HTERT RPE-1 (cell line): ENCODE data around the gene HOXD13.

ENCODE experiments used
- in situ Hi-C: fragments of 300-500 bp; cut with MboI; formaldehyde crosslinking; loops from 4 replicates; pipeline ENCODE4 v1.14.3; 2020; ENCODE audit warnings: low sequenced_read_pairs

Gene HOXD13

GRCh38 chr2:176128982-176129796, 36.7 kb downstream of the HOXD13 start, which contains the start of gene HOXD8:
HOXD8 (plus strand) TSS chr2:176129705; CDS start chr2:176130367, 662 bp downstream.
- in situ Hi-C loops, result loop anchor here (25.0 kb wide), 1 partner anchor 508 kb away; no protein-coding TSS in a partner anchor

GRCh38 chr2:176129813-176130146, 37.3 kb downstream of the HOXD13 start:
- in situ Hi-C loops, result loop anchor here (25.0 kb wide), 1 partner anchor 508 kb away; no protein-coding TSS in a partner anchor

GRCh38 chr2:176130147-176130956, 37.8 kb downstream of the HOXD13 start:
- in situ Hi-C loops, result loop anchor here (25.0 kb wide), 1 partner anchor 507 kb away; no protein-coding TSS in a partner anchor

DNA sequence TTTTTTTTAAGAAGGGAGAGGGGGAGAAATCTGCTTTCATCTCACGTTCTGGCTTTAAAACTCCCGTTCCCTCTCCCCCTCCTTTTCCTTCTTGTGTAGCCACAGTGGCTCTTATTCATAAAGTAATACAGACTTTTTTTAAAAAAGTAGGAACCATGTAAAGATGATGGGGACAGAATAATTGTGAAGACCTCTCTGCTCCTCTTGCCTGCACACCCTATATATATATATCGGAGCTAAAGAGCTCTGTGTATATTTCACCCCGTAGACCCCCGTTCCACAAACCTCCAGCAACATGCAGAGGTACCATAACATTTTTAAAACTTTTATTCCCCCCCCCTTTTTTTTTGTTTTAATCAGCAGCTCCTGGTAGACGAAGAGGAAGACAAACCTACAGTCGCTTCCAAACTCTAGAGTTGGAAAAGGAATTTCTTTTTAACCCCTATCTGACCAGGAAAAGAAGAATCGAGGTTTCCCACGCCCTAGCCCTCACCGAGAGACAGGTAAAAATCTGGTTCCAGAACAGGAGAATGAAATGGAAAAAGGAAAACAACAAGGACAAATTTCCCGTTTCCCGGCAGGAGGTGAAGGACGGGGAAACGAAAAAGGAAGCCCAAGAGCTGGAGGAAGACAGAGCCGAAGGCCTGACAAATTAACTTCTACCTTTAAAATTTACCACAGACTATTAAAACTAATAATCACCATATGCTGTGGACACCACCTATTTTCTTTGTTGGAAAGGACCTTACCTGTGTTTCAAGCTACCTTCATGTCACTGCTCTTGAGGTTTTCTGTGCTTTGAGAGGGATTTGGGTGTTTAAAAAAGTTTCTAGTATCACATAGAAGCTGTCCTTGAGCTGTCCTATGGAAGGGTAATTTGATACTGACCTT, 38.7 kb downstream of the HOXD13 start:
- in situ Hi-C loops, result loop anchor here (25.0 kb wide), 1 partner anchor 506 kb away; no protein-coding TSS in a partner anchor

- in situ Hi-C loops, result loop anchor here (25.0 kb wide), 1 partner anchor 505 kb away; no protein-coding TSS in a partner anchor
Observed at GRCh38 chr2:176131848-176132158, 39.3 kb downstream of the HOXD13 start.

GRCh38 chr2:176132205-176133171, 40.0 kb downstream of the HOXD13 start:
- in situ Hi-C loops, result loop anchor here (25.0 kb wide), 1 partner anchor 505 kb away; no protein-coding TSS in a partner anchor

- in situ Hi-C loops, result loop anchor here (25.0 kb wide), 1 partner anchor 504 kb away; no protein-coding TSS in a partner anchor
Observed at GRCh38 chr2:176133389-176133788, 40.9 kb downstream of the HOXD13 start.

DNA sequence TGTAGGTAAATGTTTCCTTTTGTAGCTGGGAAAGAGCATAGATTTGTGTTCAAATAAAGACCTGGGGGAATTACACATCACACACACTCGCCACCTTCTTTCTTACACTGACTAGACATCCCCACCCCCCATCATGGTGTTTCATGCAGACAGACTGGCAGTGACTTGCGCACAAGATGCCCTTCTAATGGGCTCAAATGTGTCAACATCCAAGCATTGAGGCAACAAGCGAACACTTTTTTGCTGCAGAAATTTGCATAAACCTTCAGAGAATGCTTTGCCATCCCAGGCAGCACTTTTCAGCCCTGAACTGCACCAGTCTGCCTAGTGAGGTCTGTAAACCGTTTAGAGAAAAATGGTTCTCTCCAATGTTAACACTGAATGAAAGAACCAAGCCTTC, 41.5 kb downstream of the HOXD13 start:
- in situ Hi-C loops, result loop anchor here (25.0 kb wide), 1 partner anchor 503 kb away; no protein-coding TSS in a partner anchor

DNA sequence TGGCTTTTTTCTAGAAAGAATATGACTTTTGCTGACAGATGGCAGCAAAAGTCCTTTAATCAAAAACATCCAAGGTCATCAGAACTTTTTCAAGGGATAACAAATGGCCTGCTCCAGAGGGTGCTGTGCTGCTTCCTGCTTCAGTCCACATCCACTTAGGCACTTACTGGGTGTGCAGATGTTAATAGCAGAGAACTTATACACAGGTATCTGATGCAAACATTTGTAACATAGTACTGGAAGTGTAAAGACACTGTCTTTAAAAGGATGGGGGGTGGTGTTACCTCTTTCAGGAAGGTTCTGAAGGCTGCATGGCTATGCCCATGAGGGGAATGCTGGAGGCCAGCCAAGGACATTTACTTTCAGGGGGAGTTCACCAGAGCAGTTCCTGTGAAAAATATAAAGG, 42.5 kb downstream of the HOXD13 start:
- in situ Hi-C loops, result loop anchor here (25.0 kb wide), 1 partner anchor 502 kb away; no protein-coding TSS in a partner anchor

DNA sequence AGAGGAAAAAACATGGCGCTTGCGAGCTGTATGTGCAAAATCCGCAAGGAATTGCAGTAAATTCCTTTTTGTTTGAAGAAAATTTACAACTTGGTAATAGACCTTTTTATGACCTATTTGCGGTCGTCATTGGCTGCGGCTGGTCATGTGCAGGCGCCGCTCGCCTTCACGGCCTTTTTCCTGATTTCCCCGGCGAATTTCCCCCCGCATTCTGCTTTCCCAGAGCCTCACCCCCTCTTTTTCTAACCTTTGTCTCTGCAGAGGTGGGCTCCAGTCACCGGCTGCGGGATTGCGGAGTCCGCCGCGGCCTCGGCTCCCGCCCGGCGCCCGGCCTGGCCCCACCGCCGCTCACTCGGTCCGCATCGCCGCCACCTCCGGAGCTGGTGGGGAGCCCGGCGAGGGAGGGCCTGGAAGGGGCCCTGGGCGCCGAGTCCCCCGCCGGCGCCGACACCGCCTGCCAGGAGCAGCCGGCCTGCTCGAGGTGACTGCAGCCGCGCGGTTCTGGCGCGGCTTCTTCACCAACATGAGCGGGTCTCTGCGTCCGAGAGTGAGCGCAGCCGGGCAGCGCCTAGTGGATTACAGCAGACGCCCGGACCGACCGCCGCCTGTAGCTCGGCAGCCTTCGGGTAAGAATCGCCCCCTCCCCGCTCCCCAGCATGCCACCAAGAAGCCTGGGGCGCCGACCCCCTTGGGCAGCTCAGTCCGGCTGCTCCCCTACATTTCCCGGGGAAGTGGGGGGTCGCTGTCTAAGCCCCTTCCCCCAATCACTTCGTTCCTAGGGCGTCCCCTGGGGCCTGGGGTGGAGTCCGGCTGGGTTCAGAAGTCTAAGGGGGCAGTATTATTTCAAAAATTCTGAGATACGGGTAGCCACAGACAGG, 44.1 kb downstream of the HOXD13 start:
- in situ Hi-C loops, result loop anchor here (25.0 kb wide), 1 partner anchor 501 kb away; no protein-coding TSS in a partner anchor

GRCh38 chr2:176137252-176137580, 44.7 kb downstream of the HOXD13 start:
- in situ Hi-C loops, result loop anchor here (25.0 kb wide), 1 partner anchor 500 kb away; no protein-coding TSS in a partner anchor

DNA sequence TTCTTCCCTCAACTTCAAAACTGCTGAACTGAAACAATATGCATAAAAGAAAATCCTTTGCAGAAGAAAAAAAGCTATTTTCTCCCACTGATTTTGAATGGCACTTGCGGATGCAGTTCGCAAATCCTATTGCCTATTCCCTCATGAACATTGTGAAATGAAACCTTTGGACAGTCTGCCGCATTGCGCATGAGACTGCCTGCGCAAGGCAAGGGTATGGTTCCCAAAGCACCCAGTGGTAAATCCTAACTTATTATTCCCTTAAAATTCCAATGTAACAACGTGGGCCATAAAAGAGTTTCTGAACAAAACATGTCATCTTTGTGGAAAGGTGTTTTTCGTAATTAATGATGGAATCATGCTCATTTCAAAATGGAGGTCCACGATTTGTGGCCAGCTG, 45.4 kb downstream of the HOXD13 start:
- in situ Hi-C loops, result loop anchor here (25.0 kb wide), 1 partner anchor 499 kb away; no protein-coding TSS in a partner anchor

- in situ Hi-C loops, result loop anchor here (25.0 kb wide), 1 partner anchor 499 kb away; no protein-coding TSS in a partner anchor
Observed at GRCh38 chr2:176138526-176138922, 46.0 kb downstream of the HOXD13 start.

DNA sequence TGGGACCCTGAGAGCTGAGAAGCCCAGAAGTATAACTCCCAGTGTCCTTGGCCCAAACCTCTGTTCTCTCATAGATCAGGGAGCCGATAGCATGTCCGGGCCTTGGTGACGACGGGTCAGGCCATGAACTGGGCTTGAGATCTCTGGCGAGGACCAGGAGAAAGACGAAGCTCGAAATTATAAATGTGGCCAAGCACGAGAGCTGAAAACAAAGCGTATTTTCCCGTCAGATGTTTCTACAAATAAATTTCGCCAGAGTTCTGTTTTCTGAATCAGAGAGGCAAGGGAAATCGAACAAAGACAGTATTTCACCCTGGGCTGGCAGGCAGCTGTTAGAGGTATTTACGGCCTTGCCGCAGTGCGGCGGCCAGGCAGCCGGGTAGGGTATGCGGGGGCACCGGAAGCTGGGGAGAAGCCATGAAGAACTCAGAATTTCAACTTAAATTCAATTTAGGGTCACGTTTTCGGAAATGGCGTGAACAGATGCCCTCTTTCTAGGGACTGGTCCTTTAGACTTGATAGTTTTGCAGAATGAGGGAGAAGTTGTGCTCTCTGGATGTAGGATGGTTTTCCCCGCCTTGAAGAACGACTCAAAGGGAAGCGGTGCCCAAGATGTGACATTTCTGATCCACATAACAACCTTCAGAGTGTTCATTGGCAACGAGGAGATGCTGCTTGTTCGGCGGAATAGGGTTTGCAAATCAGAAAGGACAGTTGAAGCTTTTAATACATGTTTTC, 46.6 kb downstream of the HOXD13 start:
- in situ Hi-C loops, result loop anchor here (25.0 kb wide), 1 partner anchor 498 kb away; no protein-coding TSS in a partner anchor

- in situ Hi-C loops, result loop anchor here (25.0 kb wide), 1 partner anchor 497 kb away; no protein-coding TSS in a partner anchor
Observed at GRCh38 chr2:176139661-176140512, 47.4 kb downstream of the HOXD13 start.
